WTC11 (cell line): ENCODE measurements around the gene USP7. TPM values are rescaled to one million over a fixed set of nuclear protein-coding genes. Genes with fewer than 3 reads are reported as not detected.

Experiments
- ATAC-seq: fragments of 200-7000 bp; cut with Tn5 transposase; 2 replicates; pipeline ENCODE4 v1.10.0; 2021; ENCODE audit warnings: mild to moderate bottlenecking, moderate library complexity
- CTCF ChIA-PET: fragments of 300-600 bp; sonication (Branson Sonifier 250); formaldehyde crosslinking; loops from one replicate; lab custom pipeline; 2021; ENCODE audit warnings: antibody characterized with exemption; lab: Charles Lee
- POLR2A ChIA-PET: fragments of 350-600 bp; sonication (Branson Sonifier 250); formaldehyde crosslinking; loops from one replicate; lab custom pipeline; 2021; ENCODE audit warnings: antibody characterized with exemption; lab: Charles Lee
- DNase-seq: peaks from one replicate; pipeline ENCODE4 v3.0.0; 2021; ENCODE audit warnings: low spot score
- H3K27ac Mint-ChIP-seq: 2 replicates; pipeline ENCODE4 v1.8.0; 2021; ENCODE audit warnings: mixed read lengths
- H3K27me3 Mint-ChIP-seq: 2 replicates; pipeline ENCODE4 v1.8.0; 2021; ENCODE audit warnings: low read depth, mild to moderate bottlenecking, moderate library complexity, mixed read lengths
- H3K36me3 Mint-ChIP-seq: 2 replicates; pipeline ENCODE4 v1.8.0; 2021; ENCODE audit warnings: mixed read lengths
- H3K4me1 Mint-ChIP-seq: 2 replicates; pipeline ENCODE4 v1.8.0; 2022; ENCODE audit warnings: mixed read lengths
- H3K4me3 Mint-ChIP-seq: 2 replicates; pipeline ENCODE4 v1.8.0; 2021; ENCODE audit warnings: mild to moderate bottlenecking, moderate library complexity, mixed read lengths
- H3K9me3 Mint-ChIP-seq: 2 replicates; pipeline ENCODE4 v1.8.0; 2021; ENCODE audit warnings: mixed read lengths
- CREB1 ChIP-seq: sonication (generic); formaldehyde crosslinking; IDR thresholded peaks from 2 replicates; pipeline ENCODE4 v1.8.0; 2023; ENCODE audit warnings: mild to moderate bottlenecking, missing genetic modification reagents
- FOXJ3 ChIP-seq: sonication (generic); formaldehyde crosslinking; IDR thresholded peaks from 2 replicates; pipeline ENCODE4 v1.9.0; 2021; ENCODE audit warnings: missing genetic modification reagents, mild to moderate bottlenecking, borderline replicate concordance
- JAZF1 ChIP-seq: fragments of 250-450 bp; sonication (Bioruptor Pico); IDR thresholded peaks from 2 replicates; pipeline ENCODE4 v1.9.0; 2021; ENCODE audit warnings: moderate library complexity, mild to moderate bottlenecking, inconsistent platforms
- KAT7 ChIP-seq: sonication (generic); formaldehyde crosslinking; IDR thresholded peaks from 2 replicates; pipeline ENCODE4 v1.8.1; 2023; ENCODE audit warnings: missing genetic modification reagents, mild to moderate bottlenecking, borderline replicate concordance
- MXD4 ChIP-seq: fragments of 250-450 bp; sonication (Bioruptor Pico); IDR thresholded peaks from 2 replicates; pipeline ENCODE4 v1.8.0; 2021; ENCODE audit warnings: mild to moderate bottlenecking, moderate library complexity, borderline replicate concordance
- PREB ChIP-seq: sonication (generic); formaldehyde crosslinking; IDR thresholded peaks from 2 replicates; pipeline ENCODE4 v1.8.1; 2022; ENCODE audit warnings: mild to moderate bottlenecking, missing genetic modification reagents, moderate library complexity, borderline replicate concordance
- PRRX2 ChIP-seq: fragments of 250-450 bp; sonication (Bioruptor Pico); IDR thresholded peaks from 2 replicates; pipeline ENCODE4 v1.8.0; 2021; ENCODE audit warnings: mild to moderate bottlenecking
- SMAD3 ChIP-seq: sonication (generic); formaldehyde crosslinking; IDR thresholded peaks from 2 replicates; pipeline ENCODE4 v1.8.0; 2022; ENCODE audit warnings: missing genetic modification reagents, mild to moderate bottlenecking, borderline replicate concordance
- SMAD4 ChIP-seq: sonication (generic); formaldehyde crosslinking; IDR thresholded peaks from 2 replicates; pipeline ENCODE4 v1.8.0; 2022; ENCODE audit warnings: mild to moderate bottlenecking, missing genetic modification reagents
- SOX15 ChIP-seq: fragments of 250-450 bp; sonication (Bioruptor Pico); IDR thresholded peaks from 2 replicates; pipeline ENCODE4 v1.9.0; 2021; ENCODE audit warnings: mild to moderate bottlenecking
- STAT6 ChIP-seq: sonication (generic); formaldehyde crosslinking; conservative IDR thresholded peaks from 2 replicates; pipeline ENCODE4 v1.8.1; 2023; ENCODE audit warnings: mild to moderate bottlenecking, low read depth, missing genetic modification reagents, moderate library complexity
- TEAD4 ChIP-seq: sonication (generic); formaldehyde crosslinking; IDR thresholded peaks from 2 replicates; pipeline ENCODE4 v1.8.0; 2022; ENCODE audit warnings: mild to moderate bottlenecking, missing genetic modification reagents
- ZBTB21 ChIP-seq: sonication (generic); formaldehyde crosslinking; IDR thresholded peaks from 2 replicates; pipeline ENCODE4 v1.8.1; 2023; ENCODE audit warnings: mild to moderate bottlenecking, missing genetic modification reagents, borderline replicate concordance
- ZNF138 ChIP-seq: sonication (generic); formaldehyde crosslinking; conservative IDR thresholded peaks from 2 replicates; pipeline ENCODE4 v1.8.1; 2022; ENCODE audit warnings: mild to moderate bottlenecking, moderate library complexity, missing genetic modification reagents
- ZNF671 ChIP-seq: fragments of 250-450 bp; sonication (Bioruptor Pico); IDR thresholded peaks from 2 replicates; pipeline ENCODE4 v1.8.0; 2021; ENCODE audit warnings: mild to moderate bottlenecking
- total RNA-seq: library from RNA; stranded (reverse); gene quantifications from 3 replicates; pipeline ENCODE4 v1.2.3, GENCODE V29; 2021
- TF ChIP-seq, protein P1 (sequence below): fragments of 250-450 bp; sonication (Bioruptor Pico); IDR thresholded peaks from 2 replicates; pipeline ENCODE4 v1.9.0; 2021; ENCODE audit warnings: mild to moderate bottlenecking
- TF ChIP-seq, protein P2 (sequence below): sonication (generic); formaldehyde crosslinking; IDR thresholded peaks from 2 replicates; pipeline ENCODE4 v1.8.1; 2023; ENCODE audit warnings: mild to moderate bottlenecking, missing genetic modification reagents, borderline replicate concordance
- TF ChIP-seq, protein P3 (sequence below): sonication (generic); formaldehyde crosslinking; IDR thresholded peaks from 2 replicates; pipeline ENCODE4 v1.8.0; 2023; ENCODE audit warnings: missing genetic modification reagents, mild to moderate bottlenecking, borderline replicate concordance
- TF ChIP-seq, protein P4 (sequence below): sonication (generic); formaldehyde crosslinking; IDR thresholded peaks from 2 replicates; pipeline ENCODE4 v1.8.1; 2022; ENCODE audit warnings: mild to moderate bottlenecking, moderate library complexity, missing genetic modification reagents

Gene USP7
- total RNA-seq, 1 experiment from 2014 or later = 211 TPM

DNA sequence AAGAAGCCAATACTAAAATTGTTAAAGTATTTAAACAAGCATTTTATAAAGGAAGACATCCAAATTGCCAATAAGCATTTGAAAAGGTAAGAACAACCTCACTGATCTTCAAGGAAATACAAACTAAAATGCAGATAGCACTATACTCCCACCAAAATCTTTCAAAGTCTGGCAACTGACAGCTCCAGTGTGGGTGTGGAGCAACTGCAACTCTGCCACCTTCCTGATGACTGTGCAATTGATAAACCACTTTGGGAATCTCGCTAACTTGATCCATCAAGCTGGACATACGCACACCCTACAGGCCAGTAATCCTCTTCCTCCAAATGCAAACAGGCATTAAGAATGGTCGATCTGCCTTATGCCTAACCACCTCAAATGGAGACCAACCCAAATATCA lies 49.6 kb downstream of the USP7 start:
- ChIA-PET POLR2A (no interaction called here), CTCF (interaction anchor here (1.6 to 5.7 kb wide), 3 partner anchors 22 to 99 kb away, joined by 8 to 32 read pairs (median 10); no protein-coding TSS in a partner anchor)
- ATAC-seq (no peak), DNase-seq (no peak)
- no peaks in the 10 kb centered on the region for H3K27me3 Mint-ChIP-seq
- H3K9me3 Mint-ChIP-seq = no peaks in the 10 kb centered on the region
- TF ChIP-seq FOXJ3 (CRISPR knock-in tag) (no peak), SMAD4 (CRISPR knock-in tag) (no peak), KAT7 (no peak), SOX15 (CRISPR knock-in tag) (no peak), ZBTB21 (CRISPR knock-in tag) (no peak), SMAD3 (CRISPR knock-in tag) (no peak)
- peaks cover 25% of the 10 kb centered on the region for H3K4me1 Mint-ChIP-seq
- peaks cover 86% of the 10 kb centered on the region for H3K36me3 Mint-ChIP-seq
- H3K4me3 Mint-ChIP-seq = no peak overlapping the region
- no peak overlapping the region for H3K27ac Mint-ChIP-seq

GRCh38 chr16:8912793-8913192 lies 50.9 kb downstream of the USP7 start:
- Mint-ChIP-seq H3K9me3 (no peaks in the 10 kb centered on the region), H3K27me3 (no peaks in the 10 kb centered on the region), H3K27ac (peak overlapping the region; percentile 86), H3K4me3 (no peak overlapping the region), H3K36me3 (peaks cover 85% of the 10 kb centered on the region), H3K4me1 (peaks cover 26% of the 10 kb centered on the region)
- CTCF ChIA-PET = interaction anchor here (5.7 kb wide), 1 partner anchor 23 kb away, joined by 32 read pairs; no protein-coding TSS in a partner anchor
- ATAC-seq (no peak), DNase-seq (no peak)
- POLR2A ChIA-PET = no interaction called here
- TF ChIP-seq, protein P1, sequence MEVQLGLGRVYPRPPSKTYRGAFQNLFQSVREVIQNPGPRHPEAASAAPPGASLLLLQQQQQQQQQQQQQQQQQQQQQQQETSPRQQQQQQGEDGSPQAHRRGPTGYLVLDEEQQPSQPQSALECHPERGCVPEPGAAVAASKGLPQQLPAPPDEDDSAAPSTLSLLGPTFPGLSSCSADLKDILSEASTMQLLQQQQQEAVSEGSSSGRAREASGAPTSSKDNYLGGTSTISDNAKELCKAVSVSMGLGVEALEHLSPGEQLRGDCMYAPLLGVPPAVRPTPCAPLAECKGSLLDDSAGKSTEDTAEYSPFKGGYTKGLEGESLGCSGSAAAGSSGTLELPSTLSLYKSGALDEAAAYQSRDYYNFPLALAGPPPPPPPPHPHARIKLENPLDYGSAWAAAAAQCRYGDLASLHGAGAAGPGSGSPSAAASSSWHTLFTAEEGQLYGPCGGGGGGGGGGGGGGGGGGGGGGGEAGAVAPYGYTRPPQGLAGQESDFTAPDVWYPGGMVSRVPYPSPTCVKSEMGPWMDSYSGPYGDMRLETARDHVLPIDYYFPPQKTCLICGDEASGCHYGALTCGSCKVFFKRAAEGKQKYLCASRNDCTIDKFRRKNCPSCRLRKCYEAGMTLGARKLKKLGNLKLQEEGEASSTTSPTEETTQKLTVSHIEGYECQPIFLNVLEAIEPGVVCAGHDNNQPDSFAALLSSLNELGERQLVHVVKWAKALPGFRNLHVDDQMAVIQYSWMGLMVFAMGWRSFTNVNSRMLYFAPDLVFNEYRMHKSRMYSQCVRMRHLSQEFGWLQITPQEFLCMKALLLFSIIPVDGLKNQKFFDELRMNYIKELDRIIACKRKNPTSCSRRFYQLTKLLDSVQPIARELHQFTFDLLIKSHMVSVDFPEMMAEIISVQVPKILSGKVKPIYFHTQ (CRISPR knock-in tag) = no peak
- TF ChIP-seq ZNF138 (no peak), TEAD4 (CRISPR knock-in tag) (no peak), ZNF671 (CRISPR knock-in tag) (no peak), CREB1 (CRISPR knock-in tag) (no peak), PRRX2 (no peak), MXD4 (CRISPR knock-in tag) (no peak), SOX15 (CRISPR knock-in tag) (no peak), STAT6 (CRISPR knock-in tag) (no peak), PREB (CRISPR knock-in tag) (no peak), JAZF1 (CRISPR knock-in tag) (no peak)
- TF ChIP-seq, protein P2, sequence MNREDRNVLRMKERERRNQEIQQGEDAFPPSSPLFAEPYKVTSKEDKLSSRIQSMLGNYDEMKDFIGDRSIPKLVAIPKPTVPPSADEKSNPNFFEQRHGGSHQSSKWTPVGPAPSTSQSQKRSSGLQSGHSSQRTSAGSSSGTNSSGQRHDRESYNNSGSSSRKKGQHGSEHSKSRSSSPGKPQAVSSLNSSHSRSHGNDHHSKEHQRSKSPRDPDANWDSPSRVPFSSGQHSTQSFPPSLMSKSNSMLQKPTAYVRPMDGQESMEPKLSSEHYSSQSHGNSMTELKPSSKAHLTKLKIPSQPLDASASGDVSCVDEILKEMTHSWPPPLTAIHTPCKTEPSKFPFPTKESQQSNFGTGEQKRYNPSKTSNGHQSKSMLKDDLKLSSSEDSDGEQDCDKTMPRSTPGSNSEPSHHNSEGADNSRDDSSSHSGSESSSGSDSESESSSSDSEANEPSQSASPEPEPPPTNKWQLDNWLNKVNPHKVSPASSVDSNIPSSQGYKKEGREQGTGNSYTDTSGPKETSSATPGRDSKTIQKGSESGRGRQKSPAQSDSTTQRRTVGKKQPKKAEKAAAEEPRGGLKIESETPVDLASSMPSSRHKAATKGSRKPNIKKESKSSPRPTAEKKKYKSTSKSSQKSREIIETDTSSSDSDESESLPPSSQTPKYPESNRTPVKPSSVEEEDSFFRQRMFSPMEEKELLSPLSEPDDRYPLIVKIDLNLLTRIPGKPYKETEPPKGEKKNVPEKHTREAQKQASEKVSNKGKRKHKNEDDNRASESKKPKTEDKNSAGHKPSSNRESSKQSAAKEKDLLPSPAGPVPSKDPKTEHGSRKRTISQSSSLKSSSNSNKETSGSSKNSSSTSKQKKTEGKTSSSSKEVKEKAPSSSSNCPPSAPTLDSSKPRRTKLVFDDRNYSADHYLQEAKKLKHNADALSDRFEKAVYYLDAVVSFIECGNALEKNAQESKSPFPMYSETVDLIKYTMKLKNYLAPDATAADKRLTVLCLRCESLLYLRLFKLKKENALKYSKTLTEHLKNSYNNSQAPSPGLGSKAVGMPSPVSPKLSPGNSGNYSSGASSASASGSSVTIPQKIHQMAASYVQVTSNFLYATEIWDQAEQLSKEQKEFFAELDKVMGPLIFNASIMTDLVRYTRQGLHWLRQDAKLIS = no peak
- TF ChIP-seq, protein P3, sequence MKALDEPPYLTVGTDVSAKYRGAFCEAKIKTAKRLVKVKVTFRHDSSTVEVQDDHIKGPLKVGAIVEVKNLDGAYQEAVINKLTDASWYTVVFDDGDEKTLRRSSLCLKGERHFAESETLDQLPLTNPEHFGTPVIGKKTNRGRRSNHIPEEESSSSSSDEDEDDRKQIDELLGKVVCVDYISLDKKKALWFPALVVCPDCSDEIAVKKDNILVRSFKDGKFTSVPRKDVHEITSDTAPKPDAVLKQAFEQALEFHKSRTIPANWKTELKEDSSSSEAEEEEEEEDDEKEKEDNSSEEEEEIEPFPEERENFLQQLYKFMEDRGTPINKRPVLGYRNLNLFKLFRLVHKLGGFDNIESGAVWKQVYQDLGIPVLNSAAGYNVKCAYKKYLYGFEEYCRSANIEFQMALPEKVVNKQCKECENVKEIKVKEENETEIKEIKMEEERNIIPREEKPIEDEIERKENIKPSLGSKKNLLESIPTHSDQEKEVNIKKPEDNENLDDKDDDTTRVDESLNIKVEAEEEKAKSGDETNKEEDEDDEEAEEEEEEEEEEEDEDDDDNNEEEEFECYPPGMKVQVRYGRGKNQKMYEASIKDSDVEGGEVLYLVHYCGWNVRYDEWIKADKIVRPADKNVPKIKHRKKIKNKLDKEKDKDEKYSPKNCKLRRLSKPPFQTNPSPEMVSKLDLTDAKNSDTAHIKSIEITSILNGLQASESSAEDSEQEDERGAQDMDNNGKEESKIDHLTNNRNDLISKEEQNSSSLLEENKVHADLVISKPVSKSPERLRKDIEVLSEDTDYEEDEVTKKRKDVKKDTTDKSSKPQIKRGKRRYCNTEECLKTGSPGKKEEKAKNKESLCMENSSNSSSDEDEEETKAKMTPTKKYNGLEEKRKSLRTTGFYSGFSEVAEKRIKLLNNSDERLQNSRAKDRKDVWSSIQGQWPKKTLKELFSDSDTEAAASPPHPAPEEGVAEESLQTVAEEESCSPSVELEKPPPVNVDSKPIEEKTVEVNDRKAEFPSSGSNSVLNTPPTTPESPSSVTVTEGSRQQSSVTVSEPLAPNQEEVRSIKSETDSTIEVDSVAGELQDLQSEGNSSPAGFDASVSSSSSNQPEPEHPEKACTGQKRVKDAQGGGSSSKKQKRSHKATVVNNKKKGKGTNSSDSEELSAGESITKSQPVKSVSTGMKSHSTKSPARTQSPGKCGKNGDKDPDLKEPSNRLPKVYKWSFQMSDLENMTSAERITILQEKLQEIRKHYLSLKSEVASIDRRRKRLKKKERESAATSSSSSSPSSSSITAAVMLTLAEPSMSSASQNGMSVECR (CRISPR knock-in tag) = no peak
- TF ChIP-seq, protein P4, sequence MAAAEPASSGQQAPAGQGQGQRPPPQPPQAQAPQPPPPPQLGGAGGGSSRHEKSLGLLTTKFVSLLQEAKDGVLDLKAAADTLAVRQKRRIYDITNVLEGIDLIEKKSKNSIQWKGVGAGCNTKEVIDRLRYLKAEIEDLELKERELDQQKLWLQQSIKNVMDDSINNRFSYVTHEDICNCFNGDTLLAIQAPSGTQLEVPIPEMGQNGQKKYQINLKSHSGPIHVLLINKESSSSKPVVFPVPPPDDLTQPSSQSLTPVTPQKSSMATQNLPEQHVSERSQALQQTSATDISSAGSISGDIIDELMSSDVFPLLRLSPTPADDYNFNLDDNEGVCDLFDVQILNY = no peak
